H9 (cell line): Measurements from ENCODE around the gene SZRD1. TPM values are rescaled to one million over a fixed set of nuclear protein-coding genes. Genes with fewer than 3 reads are reported as not detected.

Experiments
- DNase-seq: peaks from one replicate; pipeline ENCODE4 v3.0.0-alpha.2; 2017
- H2AFZ ChIP-seq: one replicate; pipeline ENCODE4 v1.6.1; 2013; ENCODE audit warnings: mild to moderate bottlenecking, low read length, control low read depth, moderate library complexity
- H2AK5ac ChIP-seq: 2 replicates; pipeline ENCODE4 v1.6.1; 2013; ENCODE audit warnings: low read length, control low read depth, mixed read lengths; ENCODE audit not compliant: insufficient read length
- H2BK120ac ChIP-seq: one replicate; pipeline ENCODE4 v1.6.1; 2013; ENCODE audit warnings: low read depth, mild to moderate bottlenecking, low read length, control low read depth, inconsistent platforms; ENCODE audit not compliant: poor library complexity, severe bottlenecking
- H2BK12ac ChIP-seq: 2 replicates; pipeline ENCODE4 v1.6.1; 2013; ENCODE audit warnings: low read length, control low read depth, mixed read lengths, low read depth; ENCODE audit not compliant: insufficient read length
- H2BK15ac ChIP-seq: 2 replicates; pipeline ENCODE4 v1.6.1; 2013; ENCODE audit warnings: low read depth, low read length, control low read depth
- H2BK20ac ChIP-seq: one replicate; pipeline ENCODE4 v1.6.1; 2013; ENCODE audit warnings: low read depth, mild to moderate bottlenecking, low read length, control low read depth, inconsistent platforms; ENCODE audit not compliant: poor library complexity, severe bottlenecking
- H2BK5ac ChIP-seq: 2 replicates; pipeline ENCODE4 v1.6.1; 2013; ENCODE audit warnings: low read length, control low read depth, mixed read lengths; ENCODE audit not compliant: insufficient read length
- H3K14ac ChIP-seq: 2 replicates; pipeline ENCODE4 v1.6.1; 2013; ENCODE audit warnings: low read length, control low read depth; ENCODE audit not compliant: insufficient read depth
- H3K18ac ChIP-seq: 2 replicates; pipeline ENCODE4 v1.6.1; 2013; ENCODE audit warnings: low read depth, mild to moderate bottlenecking, mixed read lengths, low read length, control low read depth; ENCODE audit not compliant: insufficient read length
- H3K23ac ChIP-seq: 2 replicates; pipeline ENCODE4 v1.6.1; 2013; ENCODE audit warnings: low read length, control low read depth, mixed read lengths, low read depth; ENCODE audit not compliant: insufficient read length
- H3K23me2 ChIP-seq: 2 replicates; pipeline ENCODE4 v1.6.1; 2013; ENCODE audit warnings: low read depth, mild to moderate bottlenecking, mixed read lengths, low read length, control low read depth; ENCODE audit not compliant: insufficient read length, poor library complexity, severe bottlenecking
- H3K27ac ChIP-seq: 2 replicates; pipeline ENCODE4 v1.5.1; 2013; ENCODE audit warnings: low read length, control low read depth, mixed read lengths, low read depth; ENCODE audit not compliant: insufficient read length
- H3K27me3 ChIP-seq: 2 replicates; pipeline ENCODE4 v1.6.1; 2013; ENCODE audit warnings: low read length, control low read depth, inconsistent platforms; ENCODE audit not compliant: insufficient read depth
- H3K4ac ChIP-seq: 2 replicates; pipeline ENCODE4 v1.6.1; 2013; ENCODE audit warnings: low read depth, mild to moderate bottlenecking, control low read depth, inconsistent platforms, low read length, moderate library complexity
- H3K4me1 ChIP-seq: 2 replicates; pipeline ENCODE4 v1.6.1; 2013; ENCODE audit warnings: low read length, control low read depth, inconsistent platforms; ENCODE audit not compliant: insufficient read depth
- H3K4me2 ChIP-seq: 2 replicates; pipeline ENCODE4 v1.6.1; 2013; ENCODE audit warnings: low read length, control low read depth, mixed read lengths; ENCODE audit not compliant: insufficient read length, insufficient read depth
- H3K56ac ChIP-seq: 2 replicates; pipeline ENCODE4 v1.6.1; 2013; ENCODE audit warnings: low read depth, mild to moderate bottlenecking, mixed read lengths, low read length, control low read depth; ENCODE audit not compliant: insufficient read length
- H3K79me1 ChIP-seq: 2 replicates; pipeline ENCODE4 v1.6.1; 2013; ENCODE audit warnings: low read depth, mild to moderate bottlenecking, moderate library complexity, low read length, control low read depth, inconsistent platforms; ENCODE audit not compliant: insufficient read depth, poor library complexity, severe bottlenecking
- H3K79me2 ChIP-seq: 2 replicates; pipeline ENCODE4 v1.6.1; 2013; ENCODE audit warnings: low read length, control low read depth, inconsistent platforms; ENCODE audit not compliant: insufficient read depth
- H3K9ac ChIP-seq: 2 replicates; pipeline ENCODE4 v1.6.1; 2013; ENCODE audit warnings: low read length, control low read depth, mixed read lengths; ENCODE audit not compliant: insufficient read length; ENCODE audit errors: extremely low read depth
- H3K9me3 ChIP-seq: one replicate; pipeline ENCODE4 v1.6.1; 2013; ENCODE audit warnings: low read depth, low read length, inconsistent platforms; ENCODE audit not compliant: control insufficient read depth
- H3T11ph ChIP-seq: one replicate; pipeline ENCODE4 v1.6.1; 2013; ENCODE audit warnings: mild to moderate bottlenecking, low read length, control low read depth, inconsistent platforms
- H4K20me1 ChIP-seq: one replicate; pipeline ENCODE4 v1.6.1; 2013; ENCODE audit not compliant: control insufficient read depth, insufficient read length, insufficient read depth
- H4K5ac ChIP-seq: 2 replicates; pipeline ENCODE4 v1.6.1; 2013; ENCODE audit warnings: low read depth, mild to moderate bottlenecking, mixed read lengths, low read length, control low read depth; ENCODE audit not compliant: insufficient read length
- H4K8ac ChIP-seq: replicated peaks from 2 replicates; pipeline ENCODE4 v1.6.1; 2013; ENCODE audit warnings: low read length, control low read depth, mixed read lengths, low read depth; ENCODE audit not compliant: insufficient read length
- H4K91ac ChIP-seq: 2 replicates; pipeline ENCODE4 v1.6.1; 2013; ENCODE audit warnings: low read depth, mild to moderate bottlenecking, moderate library complexity, mixed read lengths, low read length, control low read depth; ENCODE audit not compliant: insufficient read length
- H3K27ac Mint-ChIP-seq, 3 experiments: 2 replicates in 2 of 3; 3 replicates in 1 of 3; pipeline ENCODE4 v1.8.0; 2020 to 2021; ENCODE audit warnings: mixed read lengths in 3 of 3, mild to moderate bottlenecking in 1 of 3, moderate library complexity in 1 of 3
- H3K27me3 Mint-ChIP-seq: 2 replicates; pipeline ENCODE4 v1.8.0; 2021; ENCODE audit warnings: low read depth, mild to moderate bottlenecking, moderate library complexity, mixed read lengths
- H3K36me3 Mint-ChIP-seq, 3 experiments: 2 replicates in 2 of 3; 3 replicates in 1 of 3; pipeline ENCODE4 v1.8.0; 2020 to 2021; ENCODE audit warnings: low read depth in 3 of 3, mixed read lengths in 3 of 3; ENCODE audit not compliant: insufficient read depth in 1 of 3
- H3K4me1 Mint-ChIP-seq, 2 experiments: 2 replicates each; pipeline ENCODE4 v1.8.0; 2020; ENCODE audit warnings: mixed read lengths in 2 of 2
- H3K4me3 Mint-ChIP-seq, 2 experiments: 2 replicates in 1 of 2; 3 replicates in 1 of 2; pipeline ENCODE4 v1.8.0; 2020 to 2021; ENCODE audit warnings: mild to moderate bottlenecking in 2 of 2, mixed read lengths in 2 of 2, moderate library complexity in 1 of 2
- H3K9me3 Mint-ChIP-seq, 2 experiments: 2 replicates in 1 of 2; 3 replicates in 1 of 2; pipeline ENCODE4 v1.8.0; 2020; ENCODE audit warnings: mild to moderate bottlenecking in 2 of 2, mixed read lengths in 2 of 2, moderate library complexity in 1 of 2
- CTCF ChIP-seq: fragments of 200-600 bp; sonication (generic); conservative IDR thresholded peaks from 3 replicates; pipeline ENCODE4 v1.8.0; 2021; ENCODE audit warnings: antibody characterized with exemption, mild to moderate bottlenecking
- WGBS: extraction: QIAGEN DNeasy Blood & Tissue Kit; methylation state at CpG from one replicate; pipeline ENCODE4 v1.1.7; 2013; ENCODE audit warnings: missing lambda C conversion rate, low lambda C conversion rate, mixed read lengths; ENCODE audit not compliant: insufficient read length; ENCODE audit errors: extremely low coverage; 5-methylcytosine and 5-hydroxymethylcytosine counted together
- total RNA-seq: library from RNA; stranded (reverse); gene quantifications from 2 replicates; pipeline ENCODE4 v1.2.1, GENCODE V29; 2021

The SZRD1 gene
- total RNA-seq, 1 experiment from 2014 or later = 118 TPM

GRCh38 chr1:16334655-16335340, 32.2 kb upstream of the SZRD1 start:
- WGBS = no CpG with 5 or more reads among the region's 7 CpGs

More at GRCh38 chr1:16334655-16335340, 32.2 kb upstream of the SZRD1 start:
- H3K4me1 Mint-ChIP-seq = peaks cover 0 to 4% of the 10 kb centered on the region in 2 experiments; a peak in 2 of 4 replicates
- Histone ChIP-seq H3K23me2 (no peaks in the 10 kb centered on the region), H3K4ac (no peak overlapping the region), H3K9ac (no peak overlapping the region), H3K56ac (no peak overlapping the region), H3K4me2 (no peak overlapping the region), H3K9me3 (no peaks in the 10 kb centered on the region), H4K8ac (no peak overlapping the region), H3K23ac (no peak overlapping the region), H3K79me1 (peaks cover 11% of the 10 kb centered on the region), H3K18ac (no peak overlapping the region), H3T11ph (no peak overlapping the region), H3K4me1 (no peaks in the 10 kb centered on the region), H4K91ac (no peak overlapping the region), H3K27me3 (no peaks in the 10 kb centered on the region), H3K79me2 (no peaks in the 10 kb centered on the region; the same call in 1 of the 2 replicates), H3K14ac (no peak overlapping the region), H2BK15ac (no peak overlapping the region), H2BK120ac (no peak overlapping the region), H2AK5ac (no peak overlapping the region), H4K20me1 (no peaks in the 10 kb centered on the region), H2BK12ac (no peak overlapping the region), H2AFZ (no peak overlapping the region), H2BK20ac (no peak overlapping the region), H2BK5ac (no peak overlapping the region), H4K5ac (no peak overlapping the region), H3K27ac (no peak overlapping the region)
- no peak overlapping the region for H3K27ac Mint-ChIP-seq
- H3K4me3 Mint-ChIP-seq = no peak overlapping the region
- DNase-seq = no peak
- no peaks in the 10 kb centered on the region for H3K9me3 Mint-ChIP-seq
- H3K36me3 Mint-ChIP-seq = no peaks in the 10 kb centered on the region; a peak in 1 of 7 replicates
- TF ChIP-seq CTCF = no peak
- H3K27me3 Mint-ChIP-seq = no peaks in the 10 kb centered on the region
